ENCODE data around the gene SPTBN1. TPM values are rescaled to one million over a fixed set of nuclear protein-coding genes. Genes with fewer than 3 reads are reported as not detected.
A peak's percentile ranks its signal among the peaks of the same experiment; 100 is the strongest.

SPTBN1 gene
- total and polyA plus RNA-seq, 3 donors from 2014 or later, result 143 to 366 (median 278) TPM

DNA sequence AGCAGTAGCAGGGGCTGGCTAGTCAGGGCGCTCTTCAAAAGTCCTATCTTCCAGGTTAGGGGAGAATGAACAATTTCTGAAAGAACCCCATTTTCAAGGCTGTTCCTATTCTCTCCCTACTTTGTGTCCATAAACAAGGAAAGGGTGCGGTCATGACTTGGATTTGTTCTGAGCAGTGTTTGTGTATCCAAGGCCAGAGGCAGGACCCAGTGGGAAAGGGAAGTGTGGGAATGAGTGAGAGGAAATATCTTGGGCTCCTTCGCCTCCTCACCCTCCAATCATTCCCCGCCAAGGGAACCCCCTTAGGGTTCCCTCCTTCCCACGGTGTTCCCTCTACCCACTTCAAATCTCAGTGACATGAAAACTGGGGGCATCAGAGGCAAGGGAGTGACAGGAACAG, 25.5 kb upstream of the SPTBN1 start:
- H3K27ac ChIP-seq, result peak overlapping the region; percentile 58 to 82

GRCh38 chr2:54432251-54433015, 23.7 kb upstream of the SPTBN1 start:
- no peaks in the 10 kb centered on the region for H3K36me3 ChIP-seq (ENCODE audit: low read depth, missing control alignments)
- no peak for TF ChIP-seq CTCF (IDR thresholded peaks at IDR 0.05)
- no peak for TF ChIP-seq POLR2A (IDR thresholded peaks at IDR 0.05)
- H3K4me3 ChIP-seq, result no peak overlapping the region
- no peaks in the 10 kb centered on the region for H3K9me3 ChIP-seq
- H3K27me3 ChIP-seq, result no peaks in the 10 kb centered on the region
- peaks cover 55% of the 10 kb centered on the region for H3K4me1 ChIP-seq
- 65 to 78% methylated on average over 4 of the region's 4 CpGs for WGBS, 2 donors
- intact Hi-C loops (cut with DNase I; ENCODE audit: low total_unique reads), result no loop called here
- peak overlapping the region in 1 of 2 donors; percentile 82 for H3K27ac ChIP-seq
- DNase-seq, result no peak

More for the DNA sequence above, 25.5 kb upstream of the SPTBN1 start:
- WGBS, 2 donors, result 54 to 67% methylated on average over 5 of the region's 5 CpGs
- H3K4me1 ChIP-seq, result peaks cover 54% of the 10 kb centered on the region
- no peak for TF ChIP-seq CTCF (IDR thresholded peaks at IDR 0.05)
- intact Hi-C loops (cut with DNase I; ENCODE audit: low total_unique reads), result no loop called here
- no peaks in the 10 kb centered on the region for H3K36me3 ChIP-seq (ENCODE audit: low read depth, missing control alignments)
- no peaks in the 10 kb centered on the region for H3K9me3 ChIP-seq
- DNase-seq, result no peak
- H3K4me3 ChIP-seq, result no peak overlapping the region
- H3K27me3 ChIP-seq, result no peaks in the 10 kb centered on the region

DNA sequence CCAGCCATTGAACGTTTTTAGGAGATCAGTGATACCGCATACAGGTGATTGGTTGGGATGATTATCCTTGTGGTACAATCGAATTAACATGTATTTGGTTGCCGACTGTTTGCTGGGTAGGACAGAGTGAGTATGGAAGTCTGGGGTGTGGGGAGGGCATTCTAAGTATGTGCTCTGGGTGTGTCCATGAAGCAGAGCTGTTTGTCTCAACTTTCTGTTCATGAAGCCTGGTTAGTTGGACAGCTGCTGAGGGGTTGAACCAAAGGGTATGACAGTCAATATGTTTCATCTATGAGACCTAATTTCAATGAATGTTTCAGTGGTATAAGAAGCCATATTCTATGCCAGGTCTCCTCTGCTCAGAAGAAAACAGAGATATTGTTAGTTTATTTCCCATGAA, 21.9 kb upstream of the SPTBN1 start:
- Histone ChIP-seq H3K4me3 (no peak overlapping the region), H3K4me1 (peaks cover 55% of the 10 kb centered on the region), H3K27me3 (no peaks in the 10 kb centered on the region), H3K27ac (peak overlapping the region in 1 of 2 donors; percentile 15), H3K36me3 (ENCODE audit: low read depth, missing control alignments) (no peaks in the 10 kb centered on the region), H3K9me3 (no peaks in the 10 kb centered on the region)
- WGBS, 2 donors, result 87 to 93% methylated on average over 4 of the region's 4 CpGs
- intact Hi-C loops (cut with DNase I; ENCODE audit: low total_unique reads), result no loop called here
- no peak for DNase-seq
- TF ChIP-seq CTCF (IDR thresholded peaks at IDR 0.05), result no peak
- no peak for TF ChIP-seq POLR2A (IDR thresholded peaks at IDR 0.05)

DNA sequence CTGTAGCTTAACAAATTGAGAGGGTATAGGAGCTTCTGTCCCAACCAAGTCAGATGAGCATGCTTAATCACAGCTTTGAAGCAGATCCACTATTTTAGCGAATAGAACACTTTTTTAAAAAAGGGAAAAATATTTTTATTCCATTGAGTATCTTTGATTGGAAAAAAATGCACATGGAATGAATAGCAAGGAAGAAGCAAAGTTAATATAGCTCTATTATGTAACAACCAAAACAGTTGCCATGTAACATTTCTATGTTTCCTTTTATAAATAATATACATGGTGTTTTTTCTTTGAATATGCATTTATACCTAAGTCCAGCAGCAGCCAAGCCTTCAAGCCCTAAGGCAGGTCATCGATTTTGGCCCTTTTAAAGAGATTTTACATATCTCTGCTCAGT, 21.4 kb upstream of the SPTBN1 start:
- no peak for TF ChIP-seq POLR2A (IDR thresholded peaks at IDR 0.05)
- no peak for TF ChIP-seq CTCF (IDR thresholded peaks at IDR 0.05)
- no peak for DNase-seq
- Histone ChIP-seq H3K4me1 (peaks cover 51% of the 10 kb centered on the region), H3K9me3 (no peaks in the 10 kb centered on the region), H3K36me3 (ENCODE audit: low read depth, missing control alignments) (no peaks in the 10 kb centered on the region), H3K4me3 (no peak overlapping the region), H3K27me3 (no peaks in the 10 kb centered on the region), H3K27ac (peak overlapping the region in 1 of 2 donors; percentile 15)
- intact Hi-C loops (cut with DNase I; ENCODE audit: low total_unique reads), result no loop called here
- 46 to 62% methylated on average over 2 of the region's 2 CpGs for WGBS, 2 donors
